IPS-18a (cell line): ENCODE data around the gene CCL26.

Experiments used
- H3K27ac ChIP-seq: one replicate; pipeline ENCODE4 v1.5.1; 2013; ENCODE audit warnings: low read length
- H3K27me3 ChIP-seq: one replicate; pipeline ENCODE4 v1.6.1; 2013; ENCODE audit warnings: mild to moderate bottlenecking, low read length; ENCODE audit not compliant: control insufficient read depth, insufficient read depth
- H3K36me3 ChIP-seq: one replicate; pipeline ENCODE4 v1.6.1; 2013; ENCODE audit warnings: low read depth, low read length; ENCODE audit not compliant: control insufficient read depth
- H3K4me1 ChIP-seq: one replicate; pipeline ENCODE4 v1.6.1; 2013; ENCODE audit warnings: low read depth, low read length; ENCODE audit not compliant: control insufficient read depth
- H3K4me3 ChIP-seq: one replicate; pipeline ENCODE4 v1.5.1; 2013; ENCODE audit warnings: low read length
- H3K9ac ChIP-seq: one replicate; pipeline ENCODE4 v1.6.1; 2013; ENCODE audit warnings: mild to moderate bottlenecking, low read length, moderate library complexity
- H3K9me3 ChIP-seq: one replicate; pipeline ENCODE4 v1.6.1; 2013; ENCODE audit warnings: low read depth, low read length; ENCODE audit not compliant: control insufficient read depth

CCL26 gene, protein sequence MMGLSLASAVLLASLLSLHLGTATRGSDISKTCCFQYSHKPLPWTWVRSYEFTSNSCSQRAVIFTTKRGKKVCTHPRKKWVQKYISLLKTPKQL

DNA sequence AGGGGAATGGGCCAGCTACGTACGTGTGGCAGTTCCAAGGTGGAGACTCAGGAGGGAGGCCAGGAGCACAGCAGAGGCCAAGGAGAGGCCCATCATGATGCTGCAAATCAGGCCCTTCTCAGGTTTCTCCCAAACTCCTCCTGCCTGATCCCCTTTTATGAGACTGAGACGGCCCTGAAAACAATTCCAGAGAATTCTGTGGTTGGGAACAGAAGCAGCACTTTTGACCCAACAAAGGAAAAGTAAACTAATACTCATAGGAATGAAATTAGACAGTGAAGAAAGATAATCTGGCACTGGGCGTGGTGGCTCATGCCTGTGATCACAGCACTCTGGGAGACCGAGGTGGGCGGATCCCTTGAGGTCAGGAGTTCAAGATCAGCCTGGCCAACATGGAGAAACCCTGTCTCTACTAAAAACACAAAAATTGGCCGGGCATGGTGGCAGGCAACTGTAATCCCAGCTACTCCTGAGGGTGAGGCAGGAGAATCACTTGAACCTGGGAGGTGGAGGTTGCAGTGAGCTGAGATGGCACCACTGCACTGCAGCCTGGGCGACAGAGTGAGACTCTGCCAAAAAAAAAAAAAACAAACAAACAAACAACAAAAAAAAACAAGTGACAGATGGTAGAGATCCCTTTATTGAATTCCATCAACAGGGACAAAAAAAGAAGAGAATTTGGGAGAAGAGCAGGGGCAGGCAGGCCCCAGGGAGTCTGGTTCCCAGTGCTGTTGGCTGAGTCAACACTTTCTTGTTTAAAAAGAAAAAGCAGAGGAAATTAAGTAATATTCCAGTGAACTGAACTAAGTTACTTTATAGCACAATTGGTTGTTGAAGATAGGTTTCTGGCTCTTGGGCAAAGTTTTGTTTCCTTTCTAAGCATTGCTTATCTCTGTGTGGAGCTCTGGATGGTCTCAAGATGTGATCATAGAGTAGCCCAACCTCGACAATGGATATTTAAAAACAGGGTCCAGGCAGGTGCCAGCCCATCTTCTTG lies at the start of gene CCL26:
TSS of gene CCL26 (minus strand) at position 131 of the 997 bp plus-strand sequence. CDS start at position 96, 35 bp downstream.
- Histone ChIP-seq H3K36me3 (no peaks in the 10 kb centered on the region), H3K9me3 (no peaks in the 10 kb centered on the region), H3K27ac (no peak within 1 kb of the TSS), H3K9ac (no peak within 1 kb of the TSS), H3K27me3 (no peaks in the 10 kb centered on the region), H3K4me1 (peaks cover 5% of the 10 kb centered on the region), H3K4me3 (no peak within 1 kb of the TSS)

DNA sequence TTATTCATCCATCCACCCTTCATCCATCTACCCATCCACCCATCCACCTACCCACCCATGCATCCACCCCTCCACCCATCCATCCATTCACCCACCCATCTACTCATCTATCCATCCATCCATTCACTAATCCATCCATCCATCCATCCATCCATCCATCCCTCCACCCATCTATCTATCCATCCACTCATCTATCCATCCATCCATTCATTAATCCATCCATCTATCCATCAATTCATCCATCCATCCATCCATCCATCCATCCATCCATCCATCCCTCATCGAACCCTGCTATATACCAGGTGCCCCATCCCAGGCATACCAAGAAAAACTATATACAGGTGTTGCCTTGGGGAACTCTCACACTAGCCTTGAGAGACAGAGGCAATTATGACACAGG lies 48.7 kb upstream of the CCL26 start:
- H3K36me3 ChIP-seq = no peaks in the 10 kb centered on the region
- no peak overlapping the region for H3K9ac ChIP-seq
- H3K27me3 ChIP-seq = no peaks in the 10 kb centered on the region
- no peak overlapping the region for H3K4me3 ChIP-seq
- no peaks in the 10 kb centered on the region for H3K4me1 ChIP-seq
- H3K27ac ChIP-seq = no peak overlapping the region
- no peaks in the 10 kb centered on the region for H3K9me3 ChIP-seq

DNA sequence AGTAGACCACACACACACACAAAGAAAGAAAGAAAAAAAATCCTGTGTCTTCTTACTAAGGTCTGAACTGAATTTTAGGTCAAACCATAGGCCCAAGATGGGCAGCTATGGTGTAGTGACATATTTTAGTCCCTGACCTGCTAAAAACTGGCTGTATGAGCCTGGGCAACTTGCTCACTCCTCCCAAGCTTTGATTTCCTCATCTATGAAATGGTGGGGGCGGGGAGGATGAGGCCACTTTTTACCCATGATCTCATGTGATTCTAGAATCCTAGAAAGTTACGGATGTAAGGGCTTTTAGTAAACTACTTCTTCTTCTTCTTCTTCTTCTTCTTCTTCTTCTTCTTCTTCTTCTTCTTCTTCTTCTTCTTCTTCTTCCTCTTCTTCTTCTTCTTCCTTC lies 47.7 kb upstream of the CCL26 start:
- Histone ChIP-seq H3K27me3 (no peaks in the 10 kb centered on the region), H3K27ac (no peak overlapping the region), H3K9me3 (no peaks in the 10 kb centered on the region), H3K36me3 (no peaks in the 10 kb centered on the region), H3K4me1 (no peaks in the 10 kb centered on the region), H3K4me3 (no peak overlapping the region), H3K9ac (no peak overlapping the region)

DNA sequence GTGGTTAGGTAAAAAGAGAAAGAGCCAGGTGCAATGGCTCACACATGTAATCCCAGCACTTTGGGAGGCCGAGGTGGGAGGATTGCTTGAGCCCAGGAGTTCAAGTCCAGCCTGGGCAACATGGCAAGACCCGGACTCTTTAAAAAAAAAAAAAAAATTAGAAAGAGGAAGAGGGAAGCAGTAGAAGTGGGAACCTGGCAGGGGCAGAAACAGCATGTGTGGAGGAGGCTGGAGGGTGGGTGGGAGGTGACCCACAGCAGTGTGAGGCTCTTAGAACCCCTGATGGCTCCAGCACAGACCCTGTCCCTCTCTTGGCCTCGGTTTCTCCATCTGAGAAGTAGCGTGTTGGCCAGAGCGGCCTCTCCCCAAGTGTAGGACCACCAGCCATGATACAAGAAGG lies 46.5 kb upstream of the CCL26 start:
- Histone ChIP-seq H3K9me3 (no peaks in the 10 kb centered on the region), H3K27ac (no peak overlapping the region), H3K27me3 (no peaks in the 10 kb centered on the region), H3K4me1 (no peaks in the 10 kb centered on the region), H3K36me3 (no peaks in the 10 kb centered on the region), H3K9ac (no peak overlapping the region), H3K4me3 (no peak overlapping the region)

DNA sequence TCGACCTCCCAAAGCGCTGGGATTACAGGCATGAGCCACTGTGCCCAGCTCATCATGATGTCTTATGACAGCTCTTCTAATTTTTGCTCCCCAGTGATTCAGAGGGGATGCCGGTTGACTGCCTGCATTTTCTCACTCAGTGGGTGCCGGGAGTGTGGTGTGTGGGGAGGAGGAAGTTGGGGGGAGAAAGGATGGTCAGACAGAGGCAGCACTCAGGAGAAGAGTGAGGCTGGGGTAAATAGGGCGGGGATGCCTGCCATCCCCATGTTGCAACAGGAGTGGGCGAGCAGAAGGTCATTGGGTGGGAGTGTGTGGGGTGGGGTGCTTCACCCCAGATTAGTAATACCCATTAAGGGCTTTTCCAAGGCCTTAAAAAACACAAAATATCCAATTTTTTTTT lies 45.1 kb upstream of the CCL26 start:
- Histone ChIP-seq H3K27ac (no peak overlapping the region), H3K4me1 (no peaks in the 10 kb centered on the region), H3K27me3 (no peaks in the 10 kb centered on the region), H3K4me3 (no peak overlapping the region), H3K9me3 (no peaks in the 10 kb centered on the region), H3K9ac (no peak overlapping the region), H3K36me3 (no peaks in the 10 kb centered on the region)

DNA sequence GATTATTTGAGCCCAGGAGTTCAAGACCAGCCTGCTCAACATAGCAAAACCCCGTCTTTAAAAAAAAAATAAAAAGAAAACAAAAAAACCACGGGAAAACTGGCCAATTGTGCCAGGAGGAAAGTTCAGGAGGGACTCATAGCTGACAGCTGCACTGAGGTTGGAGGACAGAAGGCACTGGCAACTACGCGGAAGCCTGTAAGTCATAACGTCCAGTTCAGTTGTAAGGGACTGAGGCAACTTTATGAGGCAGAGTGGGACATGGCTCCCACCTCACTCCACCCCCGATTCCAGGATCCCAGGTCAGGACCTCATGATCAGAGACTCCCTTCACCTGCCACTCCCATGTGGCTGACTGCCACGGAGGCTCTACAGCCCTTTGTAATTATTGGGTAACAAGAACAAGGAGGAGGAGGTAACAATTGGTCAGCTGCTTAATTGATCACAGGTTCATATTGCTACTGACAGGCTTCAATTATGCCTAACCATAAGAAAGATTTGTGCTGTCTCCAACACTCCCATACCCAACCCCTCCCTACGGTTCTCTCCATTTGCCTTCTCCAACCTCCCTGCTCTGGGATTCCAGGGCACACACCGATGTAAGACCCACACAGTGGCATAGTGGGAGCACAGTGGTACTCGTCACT lies 43.5 kb upstream of the CCL26 start:
- no peak overlapping the region for H3K4me3 ChIP-seq
- no peaks in the 10 kb centered on the region for H3K4me1 ChIP-seq
- no peaks in the 10 kb centered on the region for H3K36me3 ChIP-seq
- H3K9ac ChIP-seq = no peak overlapping the region
- no peak overlapping the region for H3K27ac ChIP-seq
- H3K9me3 ChIP-seq = no peaks in the 10 kb centered on the region
- H3K27me3 ChIP-seq = no peaks in the 10 kb centered on the region

DNA sequence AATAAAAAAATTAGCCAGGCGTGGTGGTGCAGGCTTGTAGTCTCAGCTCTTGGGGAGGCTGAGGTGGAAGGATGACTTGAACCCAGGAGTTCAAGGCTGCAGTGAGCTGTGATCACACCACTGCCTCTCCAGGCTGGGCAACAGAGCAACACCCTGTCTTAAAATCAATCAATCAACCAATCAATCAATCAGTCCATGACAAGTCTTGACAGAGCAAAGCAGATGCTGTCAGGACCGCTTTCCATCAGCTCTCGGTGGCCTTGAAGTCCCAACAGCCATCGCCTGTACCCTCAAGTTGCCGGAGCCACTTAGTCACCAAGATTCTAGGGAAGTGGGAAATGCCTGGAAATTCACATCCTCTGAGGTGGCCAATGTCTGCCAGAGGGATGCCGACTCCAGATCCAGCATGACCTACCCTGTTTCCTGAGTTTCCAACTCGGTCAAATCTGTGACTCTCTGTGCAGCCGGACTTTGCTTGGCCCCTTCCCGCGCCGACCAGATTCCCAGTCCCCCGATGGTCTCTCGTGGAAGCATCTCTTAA lies 42.5 kb upstream of the CCL26 start:
- H3K4me3 ChIP-seq = no peak overlapping the region

DNA sequence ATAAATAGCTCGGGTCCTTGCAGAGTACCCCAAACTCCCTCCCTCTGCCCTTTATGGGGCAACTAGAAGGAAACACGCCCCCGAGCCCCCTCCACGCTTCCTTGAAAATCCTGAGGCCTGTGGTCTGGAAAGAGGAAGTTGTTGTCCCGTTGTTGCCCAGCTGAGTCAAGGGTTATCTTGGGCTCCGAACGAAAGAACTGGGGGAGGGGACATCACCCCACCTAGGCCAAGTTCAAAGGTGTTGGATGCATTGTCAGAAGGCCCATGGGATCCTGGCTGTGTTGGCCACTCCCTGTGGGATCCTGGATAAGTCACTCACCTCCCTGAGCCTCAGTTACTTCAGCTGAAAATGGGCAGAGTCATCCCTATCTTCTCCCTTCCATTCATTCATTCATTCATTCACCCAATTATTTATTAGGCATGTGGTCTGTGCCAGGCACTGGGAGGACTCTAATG lies 41.8 kb upstream of the CCL26 start, which contains the start of gene CCL24:
TSS of gene CCL24 (minus strand) at position 26 of the 456 bp plus-strand sequence. CDS start 91 bp downstream, outside the sequence.
- Histone ChIP-seq H3K27me3 (no peaks in the 10 kb centered on the region), H3K9ac (no peak within 1 kb of the TSS), H3K4me1 (no peaks in the 10 kb centered on the region)

More for the DNA sequence above, 42.5 kb upstream of the CCL26 start:
- Histone ChIP-seq H3K9me3 (no peaks in the 10 kb centered on the region), H3K27ac (no peak overlapping the region), H3K4me1 (no peaks in the 10 kb centered on the region), H3K36me3 (no peaks in the 10 kb centered on the region), H3K27me3 (no peaks in the 10 kb centered on the region), H3K9ac (no peak overlapping the region)

DNA sequence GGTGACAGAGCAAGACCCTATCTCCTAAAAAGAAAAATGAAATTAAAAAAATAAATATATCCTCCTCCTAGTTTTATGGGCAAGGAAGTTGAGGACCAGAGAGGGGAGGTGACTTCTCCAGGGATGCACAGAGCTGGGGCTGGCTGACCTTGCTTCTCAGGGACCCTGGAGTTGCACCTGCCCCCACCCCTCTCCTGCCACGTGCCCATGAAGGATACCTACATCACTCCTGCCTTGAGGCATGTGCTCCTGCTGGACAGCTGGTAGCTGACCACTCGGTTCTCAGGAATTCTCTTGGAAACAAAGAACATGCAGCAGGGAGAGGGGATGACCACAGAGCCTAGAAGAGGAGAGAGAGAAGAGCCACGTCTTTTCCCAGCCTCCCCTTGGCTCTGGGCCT lies 41.1 kb upstream of the CCL26 start:
- H3K27me3 ChIP-seq = no peaks in the 10 kb centered on the region
- H3K4me3 ChIP-seq = no peak overlapping the region
- no peaks in the 10 kb centered on the region for H3K4me1 ChIP-seq
- H3K9ac ChIP-seq = no peak overlapping the region
- H3K27ac ChIP-seq = no peak overlapping the region
- no peaks in the 10 kb centered on the region for H3K9me3 ChIP-seq
- H3K36me3 ChIP-seq = no peaks in the 10 kb centered on the region

More for the DNA sequence above, 41.8 kb upstream of the CCL26 start, which contains the start of gene CCL24:
- no peak within 1 kb of the TSS for H3K27ac ChIP-seq
- H3K9me3 ChIP-seq = no peaks in the 10 kb centered on the region
- no peaks in the 10 kb centered on the region for H3K36me3 ChIP-seq
- no peak within 1 kb of the TSS for H3K4me3 ChIP-seq

DNA sequence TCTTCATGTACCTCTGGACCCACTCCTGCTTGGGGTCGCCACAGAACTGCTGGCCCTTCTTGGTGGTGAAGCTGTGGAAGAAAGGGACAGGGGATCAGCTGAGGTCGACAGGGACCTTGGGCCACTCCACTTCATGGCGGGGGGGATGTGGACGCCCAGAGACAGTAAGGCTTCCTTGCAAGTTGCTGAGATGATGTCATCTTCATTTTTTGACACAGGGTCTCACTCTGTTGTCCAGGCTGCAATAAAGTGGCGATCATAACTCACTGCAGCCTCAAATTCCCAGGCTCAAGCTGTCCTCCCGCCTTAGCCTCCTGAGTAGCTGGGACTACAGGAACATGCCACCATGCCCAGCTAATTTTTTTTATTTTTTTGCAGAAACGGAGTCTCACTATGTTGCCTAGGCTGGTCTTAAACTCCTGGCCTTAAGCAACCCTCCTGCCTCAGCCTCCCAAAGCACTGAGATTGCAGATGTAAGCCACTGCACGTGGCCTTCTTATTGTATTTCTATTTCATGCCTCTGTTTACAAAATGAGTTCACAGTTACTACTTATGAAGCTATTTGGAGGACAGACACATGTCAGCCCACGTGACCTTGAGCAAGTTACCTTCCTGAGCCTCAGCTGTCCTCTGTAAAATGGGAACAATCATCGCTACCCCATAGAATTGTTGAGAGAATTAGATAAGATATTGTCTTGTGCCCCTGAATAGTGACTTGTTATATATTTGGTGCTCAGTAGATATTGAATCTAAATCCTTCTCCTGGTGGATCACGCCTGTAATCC lies 40.1 kb upstream of the CCL26 start:
- H3K4me3 ChIP-seq = no peak overlapping the region
- no peak overlapping the region for H3K9ac ChIP-seq
- no peaks in the 10 kb centered on the region for H3K4me1 ChIP-seq
- H3K9me3 ChIP-seq = no peaks in the 10 kb centered on the region
- no peak overlapping the region for H3K27ac ChIP-seq
- no peaks in the 10 kb centered on the region for H3K27me3 ChIP-seq
- H3K36me3 ChIP-seq = no peaks in the 10 kb centered on the region

DNA sequence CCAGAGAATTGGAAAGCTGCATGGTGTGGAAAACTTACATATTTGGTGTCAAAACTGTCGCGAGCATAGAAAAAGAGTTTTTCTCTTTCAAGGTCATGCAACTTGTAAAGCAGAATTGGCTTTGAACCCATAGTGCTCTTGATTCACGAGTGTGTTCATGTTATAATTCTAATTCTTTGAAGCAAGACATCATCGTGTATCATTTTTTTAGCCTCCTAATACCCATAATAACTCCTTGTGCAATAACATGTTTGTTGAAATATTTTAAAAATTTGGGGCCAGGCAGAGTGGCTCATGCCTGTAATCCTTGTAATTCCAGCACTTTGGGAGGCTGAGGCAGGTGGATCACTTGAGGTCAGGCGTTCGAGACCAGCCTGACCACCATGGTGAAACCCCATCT lies 37.4 kb upstream of the CCL26 start:
- Histone ChIP-seq H3K27me3 (no peaks in the 10 kb centered on the region), H3K9me3 (peaks cover 6% of the 10 kb centered on the region), H3K27ac (no peak overlapping the region), H3K4me1 (no peaks in the 10 kb centered on the region), H3K36me3 (no peaks in the 10 kb centered on the region), H3K9ac (no peak overlapping the region), H3K4me3 (no peak overlapping the region)
